HuH-7.5 (cell line): ENCODE results near the gene PAGE2B.
"Not testable (repeated sequence)": the region's sequence is repeated elsewhere in the genome, so short reads cannot be mapped to it uniquely, and the experiment has no call there.

Experiments used
- DNase-seq: peaks from one replicate; pipeline ENCODE4 v3.0.0; 2011; ENCODE audit warnings: low spot score

Gene PAGE2B

DNA sequence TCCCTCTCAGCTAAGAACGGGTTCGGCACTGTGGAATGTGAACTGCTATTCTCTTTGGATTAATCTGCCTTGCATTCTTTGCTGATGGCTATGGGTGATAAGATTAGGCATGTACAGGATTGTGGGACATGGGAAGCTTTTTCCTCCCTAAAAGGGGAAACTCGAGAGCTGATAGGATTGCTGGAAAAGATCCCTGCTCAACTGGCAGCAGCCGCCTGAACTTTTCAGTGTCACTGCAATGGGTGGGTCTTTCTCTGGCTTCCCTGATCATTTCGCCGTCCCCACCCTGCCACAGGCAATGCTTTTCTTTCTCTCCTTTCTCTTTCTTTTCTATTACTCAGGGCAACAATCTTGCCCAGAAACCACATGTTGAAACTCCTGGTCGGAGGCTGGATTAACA lies 34.5 kb downstream of the PAGE2B start:
- DNase-seq: no peak

- DNase-seq: no peak
Measured at GRCh38 chrX:55111578-55112254, 36.9 kb downstream of the PAGE2B start.

GRCh38 chrX:55116589-55116988 lies 41.8 kb downstream of the PAGE2B start:
- DNase-seq: not testable (repeated sequence)

GRCh38 chrX:55118574-55118973 lies 43.7 kb downstream of the PAGE2B start:
- DNase-seq: no peak

DNA sequence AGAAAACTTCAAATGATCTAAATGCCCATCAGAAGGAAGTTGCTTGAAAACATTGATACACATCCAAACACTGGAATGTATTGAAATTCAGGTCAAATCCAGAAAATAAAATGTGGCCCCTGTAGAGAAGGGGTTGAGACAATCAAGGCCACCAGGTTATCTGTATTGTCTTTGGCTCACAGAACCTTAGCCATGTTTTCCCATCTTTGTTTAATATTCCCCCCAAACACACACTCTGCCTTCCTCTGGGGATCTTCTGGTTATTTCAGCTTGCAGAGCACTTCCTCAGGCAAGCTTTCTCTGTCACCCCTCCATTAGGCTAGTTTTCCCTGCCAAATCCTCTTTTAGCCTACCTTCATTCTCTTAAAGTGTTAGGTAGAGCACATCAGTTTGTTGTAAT lies 44.4 kb downstream of the PAGE2B start:
- DNase-seq: no peak

GRCh38 chrX:55119712-55120111 lies 44.9 kb downstream of the PAGE2B start:
- DNase-seq: no peak

GRCh38 chrX:55120761-55121358 lies 46.0 kb downstream of the PAGE2B start:
- DNase-seq: no peak

DNA sequence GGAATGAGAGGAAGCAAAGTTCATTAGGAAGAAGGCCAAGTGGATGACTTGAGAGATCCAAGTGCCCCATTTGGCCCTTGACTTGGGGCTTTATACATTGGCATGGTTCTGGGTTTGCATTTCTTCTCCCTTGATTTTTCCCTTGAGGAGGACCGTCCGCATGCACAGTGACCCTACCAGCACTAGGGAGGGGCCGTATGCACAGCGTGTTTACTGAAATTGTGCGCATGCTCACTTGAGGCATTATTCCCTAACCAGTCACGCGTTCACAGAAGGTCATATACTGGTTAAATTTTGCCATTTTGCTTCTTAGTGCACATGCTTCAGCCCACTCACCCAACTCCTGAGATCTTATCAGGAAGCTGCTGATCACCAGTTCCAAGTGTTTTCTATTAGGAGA lies 49.1 kb downstream of the PAGE2B start:
- DNase-seq: no peak

DNA sequence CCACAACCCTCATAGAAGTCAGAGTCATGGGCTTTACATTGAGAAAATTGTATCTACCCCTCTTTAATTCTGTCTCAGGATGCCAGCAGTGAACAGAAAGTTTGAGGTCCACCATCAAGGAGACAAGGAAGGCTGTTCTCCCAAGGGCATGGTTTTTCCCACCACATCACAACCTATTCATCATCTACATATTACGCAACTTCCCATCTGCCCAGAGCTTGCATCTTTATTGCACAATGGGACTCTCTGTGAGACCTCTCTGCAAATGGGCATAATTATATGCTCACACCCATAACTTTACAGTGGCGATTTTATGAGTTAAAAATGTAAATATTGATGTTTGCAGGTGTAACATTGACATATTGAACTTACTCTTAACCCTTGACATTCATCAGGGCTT lies 52.9 kb downstream of the PAGE2B start:
- no peak for DNase-seq
